ENCODE measurements around the gene MBD3L5. TPM values are rescaled to one million over a fixed set of nuclear protein-coding genes. Genes with fewer than 3 reads are reported as not detected.
"Not testable (repeated sequence)": the region's sequence is repeated elsewhere in the genome, so short reads cannot be mapped to it uniquely, and the experiment has no call there.

The MBD3L5 gene
- not detected in 2 replicates for total RNA-seq
- long read RNA-seq: 0 reads

DNA sequence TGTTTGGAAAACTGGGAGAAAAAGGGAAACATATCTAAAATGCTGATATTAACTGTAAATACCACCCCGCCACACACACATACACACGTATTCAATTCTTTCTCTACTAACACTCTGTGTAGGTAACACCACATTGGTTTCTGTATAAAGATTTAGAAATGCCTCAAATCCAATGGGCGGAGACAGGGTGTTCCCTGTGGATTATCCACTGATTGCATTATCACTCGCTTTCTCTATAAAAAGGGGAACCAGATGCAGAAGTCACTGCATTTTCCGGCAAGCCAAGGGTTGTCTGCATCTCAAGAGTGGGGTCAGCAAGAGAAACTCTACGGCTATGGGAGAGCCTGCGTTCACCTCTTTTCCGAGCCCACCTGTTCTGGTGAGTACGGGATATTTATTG, at the start of gene MBD3L5:
MBD3L5 (plus strand) TSS at position 301 of the 400 bp plus-strand sequence; CDS start at position 335, 34 bp downstream.
- H3K4me3 Mint-ChIP-seq (ENCODE audit: low read depth); H3K36me3 Mint-ChIP-seq (ENCODE audit: insufficient read depth); H3K27ac Mint-ChIP-seq; H3K27me3 Mint-ChIP-seq; DNase-seq (ENCODE audit: low spot score, unreplicated experiment); H3K9me3 Mint-ChIP-seq (ENCODE audit: low read depth); H3K4me1 Mint-ChIP-seq (ENCODE audit: low read depth): not testable (repeated sequence)

DNA sequence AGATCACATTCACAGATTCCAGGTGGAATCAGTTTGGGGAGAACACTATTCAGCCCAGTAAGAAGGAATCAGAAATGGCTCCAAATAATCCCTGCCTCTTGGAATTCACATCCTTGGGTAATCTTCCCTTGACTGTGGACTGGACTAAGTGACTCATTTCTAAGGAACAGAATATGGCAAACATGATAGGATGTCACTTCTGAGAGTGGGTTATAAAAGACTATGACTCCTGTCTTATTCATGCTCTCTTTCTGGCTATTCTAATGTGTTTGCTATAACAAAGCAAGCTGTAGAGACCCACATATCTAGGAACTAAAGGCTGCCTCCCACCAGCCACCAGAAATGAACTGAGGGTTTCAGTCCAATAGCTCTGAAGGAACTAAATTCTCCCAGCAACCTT, 46.9 kb upstream of the MBD3L5 start:
- TF ChIP-seq CTCF (IDR thresholded peaks at IDR 0.05; ENCODE audit: unreplicated experiment): no peak
- no peak overlapping the region for H3K27ac Mint-ChIP-seq
- no peaks in the 10 kb centered on the region for H3K27me3 Mint-ChIP-seq
- DNase-seq (ENCODE audit: low spot score, unreplicated experiment): no peak
- peaks cover 49% of the 10 kb centered on the region for H3K9me3 Mint-ChIP-seq (ENCODE audit: low read depth)
- no peak overlapping the region for H3K4me3 Mint-ChIP-seq (ENCODE audit: low read depth)
- H3K36me3 Mint-ChIP-seq (ENCODE audit: insufficient read depth): no peaks in the 10 kb centered on the region
- no peaks in the 10 kb centered on the region for H3K4me1 Mint-ChIP-seq (ENCODE audit: low read depth)

- H3K4me1 Mint-ChIP-seq (ENCODE audit: low read depth): no peaks in the 10 kb centered on the region
- DNase-seq (ENCODE audit: low spot score, unreplicated experiment): no peak
- no peak overlapping the region for H3K27ac Mint-ChIP-seq
- no peak overlapping the region for H3K4me3 Mint-ChIP-seq (ENCODE audit: low read depth)
- H3K9me3 Mint-ChIP-seq (ENCODE audit: low read depth): peaks cover 48% of the 10 kb centered on the region
- H3K27me3 Mint-ChIP-seq: no peaks in the 10 kb centered on the region
- TF ChIP-seq CTCF (IDR thresholded peaks at IDR 0.05; ENCODE audit: unreplicated experiment): no peak
- no peaks in the 10 kb centered on the region for H3K36me3 Mint-ChIP-seq (ENCODE audit: insufficient read depth)
Observed at GRCh38 chr19:6987850-6988249, 42.5 kb upstream of the MBD3L5 start.

DNA sequence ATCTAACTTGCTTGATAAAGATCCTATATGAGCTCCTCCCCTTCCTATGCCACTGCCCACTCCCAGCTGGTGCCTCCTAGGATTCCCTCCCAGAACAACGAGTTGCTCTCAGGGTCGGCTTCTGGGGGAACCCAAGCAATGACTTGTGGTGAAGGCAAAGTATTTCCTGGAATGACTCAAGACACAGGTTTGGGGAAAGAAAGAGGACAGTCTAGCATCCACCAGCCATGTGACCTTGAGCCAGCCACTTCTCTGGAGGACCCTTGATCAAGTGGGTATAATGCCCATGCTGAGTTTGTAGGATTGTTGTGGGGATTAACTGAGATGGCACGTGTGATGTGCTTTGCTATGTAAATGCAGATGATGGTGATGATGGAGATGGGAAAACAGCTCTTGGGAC, 42.1 kb upstream of the MBD3L5 start:
- no peak for TF ChIP-seq CTCF (IDR thresholded peaks at IDR 0.05; ENCODE audit: unreplicated experiment)
- peaks cover 46% of the 10 kb centered on the region for H3K9me3 Mint-ChIP-seq (ENCODE audit: low read depth)
- H3K4me1 Mint-ChIP-seq (ENCODE audit: low read depth): no peaks in the 10 kb centered on the region
- no peak overlapping the region for H3K27ac Mint-ChIP-seq
- no peaks in the 10 kb centered on the region for H3K27me3 Mint-ChIP-seq
- no peak overlapping the region for H3K4me3 Mint-ChIP-seq (ENCODE audit: low read depth)
- no peaks in the 10 kb centered on the region for H3K36me3 Mint-ChIP-seq (ENCODE audit: insufficient read depth)
- no peak for DNase-seq (ENCODE audit: low spot score, unreplicated experiment)

GRCh38 chr19:6995054-6995453, 35.3 kb upstream of the MBD3L5 start:
- peaks cover 52% of the 10 kb centered on the region for H3K9me3 Mint-ChIP-seq (ENCODE audit: low read depth)
- peaks cover 6% of the 10 kb centered on the region for H3K36me3 Mint-ChIP-seq (ENCODE audit: insufficient read depth)
- no peak for DNase-seq (ENCODE audit: low spot score, unreplicated experiment)
- H3K27me3 Mint-ChIP-seq: no peaks in the 10 kb centered on the region
- H3K4me3 Mint-ChIP-seq (ENCODE audit: low read depth): no peak overlapping the region
- TF ChIP-seq CTCF (IDR thresholded peaks at IDR 0.05; ENCODE audit: unreplicated experiment): no peak
- H3K4me1 Mint-ChIP-seq (ENCODE audit: low read depth): no peaks in the 10 kb centered on the region
- no peak overlapping the region for H3K27ac Mint-ChIP-seq

DNA sequence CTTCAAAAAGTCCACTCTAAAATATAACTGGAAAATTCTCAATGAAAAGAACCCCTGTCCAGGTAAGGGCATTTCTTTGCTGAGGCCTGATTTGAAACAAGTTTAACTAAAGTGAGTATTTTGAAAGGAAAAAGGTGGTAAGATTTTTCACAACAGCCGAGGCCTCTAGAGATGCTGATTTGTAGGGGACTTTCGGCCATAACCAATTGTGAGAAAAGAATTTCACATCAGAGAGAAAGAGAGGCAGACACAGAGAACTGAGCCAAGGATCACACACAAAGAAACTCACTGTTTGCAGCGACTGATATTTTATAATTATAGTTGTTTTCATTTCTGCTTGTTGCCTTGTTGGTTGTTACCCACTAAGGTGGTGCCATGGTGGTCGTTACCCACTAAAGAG, 33.6 kb upstream of the MBD3L5 start:
- DNase-seq (ENCODE audit: low spot score, unreplicated experiment): no peak
- Mint-ChIP-seq H3K9me3 (ENCODE audit: low read depth) (peaks cover 53% of the 10 kb centered on the region), H3K36me3 (ENCODE audit: insufficient read depth) (peaks cover 6% of the 10 kb centered on the region), H3K4me1 (ENCODE audit: low read depth) (no peaks in the 10 kb centered on the region), H3K27me3 (no peaks in the 10 kb centered on the region), H3K27ac (no peak overlapping the region), H3K4me3 (ENCODE audit: low read depth) (no peak overlapping the region)
- TF ChIP-seq CTCF (IDR thresholded peaks at IDR 0.05; ENCODE audit: unreplicated experiment): no peak

Data from progenitor cell of endocrine pancreas (in vitro differentiated cells).